ENCODE data around the gene HOXA13. TPM values are rescaled to one million over a fixed set of nuclear protein-coding genes. Genes with fewer than 3 reads are reported as not detected.

Gene HOXA13
- total and polyA plus RNA-seq, 2 experiments from 2014 or later: not detected

GRCh38 chr7:27209933-27210440 is 10.1 kb upstream of the HOXA13 start:
- Histone ChIP-seq H3K27me3 (ENCODE audit: insufficient read depth) (peaks cover 100% of the 10 kb centered on the region), H4K20me1 (replicated peaks; ENCODE audit: insufficient read depth) (peaks cover 48% of the 10 kb centered on the region), H2AFZ (no peak overlapping the region), H3K4me2 (no peak overlapping the region), H3K4me3 (no peak overlapping the region), H3K9me2 (ENCODE audit: insufficient read depth) (no peaks in the 10 kb centered on the region), H3K4me1 (ENCODE audit: insufficient read depth) (peaks cover 42% of the 10 kb centered on the region), H3K79me2 (replicated peaks; ENCODE audit: insufficient read depth) (no peaks in the 10 kb centered on the region), H3K27ac (ENCODE audit: low read depth) (no peak overlapping the region), H3F3A (replicated peaks; ENCODE audit: low read depth) (peaks cover 40% of the 10 kb centered on the region), H3K36me3 (ENCODE audit: insufficient read depth) (no peaks in the 10 kb centered on the region)
- TF ChIP-seq EZH2 (IDR thresholded peaks at IDR 0.05; ENCODE audit: low read depth, unreplicated experiment) (peak; percentile 49), REST (IDR thresholded peaks at IDR 0.05; ENCODE audit: unreplicated experiment) (no peak)
- no peak for ATAC-seq
- Mint-ChIP-seq H3K27ac (no peak overlapping the region), H3K9me3 (no peaks in the 10 kb centered on the region; the same call in 2 of the 3 replicates), H3K4me3 (no peak overlapping the region), H3K27me3 (ENCODE audit: insufficient read depth, low read depth, poor library complexity) (peaks cover 100% of the 10 kb centered on the region), H3K4me1 (peaks cover 21% of the 10 kb centered on the region), H3K36me3 (ENCODE audit: low read depth) (no peaks in the 10 kb centered on the region)
- DNase-seq (ENCODE audit: low spot score): no peak

- Histone ChIP-seq H3K4me1 (ENCODE audit: insufficient read depth) (peaks cover 33% of the 10 kb centered on the region), H3K9me2 (ENCODE audit: insufficient read depth) (no peaks in the 10 kb centered on the region), H3K36me3 (ENCODE audit: insufficient read depth) (no peaks in the 10 kb centered on the region), H3K4me2 (no peak overlapping the region), H3K79me2 (replicated peaks; ENCODE audit: insufficient read depth) (no peaks in the 10 kb centered on the region), H3F3A (replicated peaks; ENCODE audit: low read depth) (peaks cover 46% of the 10 kb centered on the region), H2AFZ (no peak overlapping the region), H3K27ac (ENCODE audit: low read depth) (no peak overlapping the region), H4K20me1 (replicated peaks; ENCODE audit: insufficient read depth) (peaks cover 50% of the 10 kb centered on the region), H3K4me3 (no peak overlapping the region), H3K27me3 (ENCODE audit: insufficient read depth) (peaks cover 100% of the 10 kb centered on the region)
- Mint-ChIP-seq H3K9me3 (no peaks in the 10 kb centered on the region; the same call in 2 of the 3 replicates), H3K27me3 (ENCODE audit: insufficient read depth, low read depth, poor library complexity) (peaks cover 100% of the 10 kb centered on the region), H3K4me1 (peaks cover 14% of the 10 kb centered on the region), H3K4me3 (no peak overlapping the region), H3K36me3 (ENCODE audit: low read depth) (no peaks in the 10 kb centered on the region), H3K27ac (no peak overlapping the region)
- no peak for ATAC-seq
- DNase-seq (ENCODE audit: low spot score): no peak
- TF ChIP-seq JUNB (IDR thresholded peaks at IDR 0.05; ENCODE audit: unreplicated experiment): no peak
- TF ChIP-seq POLR2AphosphoS5 (IDR thresholded peaks at IDR 0.05; ENCODE audit: low read depth): no peak
- no peak for TF ChIP-seq EZH2 (IDR thresholded peaks at IDR 0.05; ENCODE audit: low read depth, unreplicated experiment)
- TF ChIP-seq EZH2phosphoT487 (IDR thresholded peaks at IDR 0.05; ENCODE audit: unreplicated experiment): no peak
- no peak for TF ChIP-seq ZNF114 (CRISPR knock-in tag; IDR thresholded peaks at IDR 0.05)
- TF ChIP-seq REST (IDR thresholded peaks at IDR 0.05; ENCODE audit: unreplicated experiment): no peak
- TF ChIP-seq NANOG (IDR thresholded peaks at IDR 0.05; ENCODE audit: borderline replicate concordance): no peak
- TF ChIP-seq, protein P1, sequence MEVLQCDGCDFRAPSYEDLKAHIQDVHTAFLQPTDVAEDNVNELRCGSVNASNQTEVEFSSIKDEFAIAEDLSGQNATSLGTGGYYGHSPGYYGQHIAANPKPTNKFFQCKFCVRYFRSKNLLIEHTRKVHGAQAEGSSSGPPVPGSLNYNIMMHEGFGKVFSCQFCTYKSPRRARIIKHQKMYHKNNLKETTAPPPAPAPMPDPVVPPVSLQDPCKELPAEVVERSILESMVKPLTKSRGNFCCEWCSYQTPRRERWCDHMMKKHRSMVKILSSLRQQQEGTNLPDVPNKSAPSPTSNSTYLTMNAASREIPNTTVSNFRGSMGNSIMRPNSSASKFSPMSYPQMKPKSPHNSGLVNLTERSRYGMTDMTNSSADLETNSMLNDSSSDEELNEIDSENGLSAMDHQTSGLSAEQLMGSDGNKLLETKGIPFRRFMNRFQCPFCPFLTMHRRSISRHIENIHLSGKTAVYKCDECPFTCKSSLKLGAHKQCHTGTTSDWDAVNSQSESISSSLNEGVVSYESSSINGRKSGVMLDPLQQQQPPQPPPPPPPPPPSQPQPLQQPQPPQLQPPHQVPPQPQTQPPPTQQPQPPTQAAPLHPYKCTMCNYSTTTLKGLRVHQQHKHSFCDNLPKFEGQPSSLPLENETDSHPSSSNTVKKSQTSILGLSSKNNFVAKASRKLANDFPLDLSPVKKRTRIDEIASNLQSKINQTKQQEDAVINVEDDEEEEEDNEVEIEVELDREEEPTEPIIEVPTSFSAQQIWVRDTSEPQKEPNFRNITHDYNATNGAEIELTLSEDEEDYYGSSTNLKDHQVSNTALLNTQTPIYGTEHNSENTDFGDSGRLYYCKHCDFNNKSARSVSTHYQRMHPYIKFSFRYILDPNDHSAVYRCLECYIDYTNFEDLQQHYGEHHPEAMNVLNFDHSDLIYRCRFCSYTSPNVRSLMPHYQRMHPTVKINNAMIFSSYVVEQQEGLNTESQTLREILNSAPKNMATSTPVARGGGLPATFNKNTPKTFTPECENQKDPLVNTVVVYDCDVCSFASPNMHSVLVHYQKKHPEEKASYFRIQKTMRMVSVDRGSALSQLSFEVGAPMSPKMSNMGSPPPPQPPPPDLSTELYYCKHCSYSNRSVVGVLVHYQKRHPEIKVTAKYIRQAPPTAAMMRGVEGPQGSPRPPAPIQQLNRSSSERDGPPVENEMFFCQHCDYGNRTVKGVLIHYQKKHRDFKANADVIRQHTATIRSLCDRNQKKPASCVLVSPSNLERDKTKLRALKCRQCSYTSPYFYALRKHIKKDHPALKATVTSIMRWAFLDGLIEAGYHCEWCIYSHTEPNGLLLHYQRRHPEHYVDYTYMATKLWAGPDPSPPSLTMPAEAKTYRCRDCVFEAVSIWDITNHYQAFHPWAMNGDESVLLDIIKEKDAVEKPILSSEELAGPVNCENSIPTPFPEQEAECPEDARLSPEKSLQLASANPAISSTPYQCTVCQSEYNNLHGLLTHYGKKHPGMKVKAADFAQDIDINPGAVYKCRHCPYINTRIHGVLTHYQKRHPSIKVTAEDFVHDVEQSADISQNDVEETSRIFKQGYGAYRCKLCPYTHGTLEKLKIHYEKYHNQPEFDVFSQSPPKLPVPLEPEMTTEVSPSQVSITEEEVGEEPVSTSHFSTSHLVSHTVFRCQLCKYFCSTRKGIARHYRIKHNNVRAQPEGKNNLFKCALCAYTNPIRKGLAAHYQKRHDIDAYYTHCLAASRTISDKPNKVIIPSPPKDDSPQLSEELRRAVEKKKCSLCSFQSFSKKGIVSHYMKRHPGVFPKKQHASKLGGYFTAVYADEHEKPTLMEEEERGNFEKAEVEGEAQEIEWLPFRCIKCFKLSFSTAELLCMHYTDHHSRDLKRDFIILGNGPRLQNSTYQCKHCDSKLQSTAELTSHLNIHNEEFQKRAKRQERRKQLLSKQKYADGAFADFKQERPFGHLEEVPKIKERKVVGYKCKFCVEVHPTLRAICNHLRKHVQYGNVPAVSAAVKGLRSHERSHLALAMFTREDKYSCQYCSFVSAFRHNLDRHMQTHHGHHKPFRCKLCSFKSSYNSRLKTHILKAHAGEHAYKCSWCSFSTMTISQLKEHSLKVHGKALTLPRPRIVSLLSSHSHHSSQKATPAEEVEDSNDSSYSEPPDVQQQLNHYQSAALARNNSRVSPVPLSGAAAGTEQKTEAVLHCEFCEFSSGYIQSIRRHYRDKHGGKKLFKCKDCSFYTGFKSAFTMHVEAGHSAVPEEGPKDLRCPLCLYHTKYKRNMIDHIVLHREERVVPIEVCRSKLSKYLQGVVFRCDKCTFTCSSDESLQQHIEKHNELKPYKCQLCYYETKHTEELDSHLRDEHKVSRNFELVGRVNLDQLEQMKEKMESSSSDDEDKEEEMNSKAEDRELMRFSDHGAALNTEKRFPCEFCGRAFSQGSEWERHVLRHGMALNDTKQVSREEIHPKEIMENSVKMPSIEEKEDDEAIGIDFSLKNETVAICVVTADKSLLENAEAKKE (CRISPR knock-in tag; IDR thresholded peaks at IDR 0.05): no peak
Observed at GRCh38 chr7:27208998-27209397, 9.1 kb upstream of the HOXA13 start.

Measured in GM23338 (cell line).